HG03066 (cell line): ENCODE measurements around the gene SNTN.

Experiments
- ATAC-seq: cut with Tn5 transposase; IDR thresholded peaks from one replicate; pipeline ENCODE4 v1.9.1; 2021; ENCODE audit warnings: low read depth; ENCODE audit not compliant: unreplicated experiment

SNTN gene

GRCh38 chr3:63670544-63670943 lies 18.1 kb downstream of the SNTN start:
- no peak for ATAC-seq

- no peak for ATAC-seq
Measured at GRCh38 chr3:63673111-63673510, 20.6 kb downstream of the SNTN start.

GRCh38 chr3:63674586-63674985 lies 22.1 kb downstream of the SNTN start:
- ATAC-seq, result no peak

- ATAC-seq, result no peak
Measured at GRCh38 chr3:63679186-63679585, 26.7 kb downstream of the SNTN start.

- ATAC-seq, result no peak
Measured at GRCh38 chr3:63684081-63684480, 31.6 kb downstream of the SNTN start.

- no peak for ATAC-seq
Measured at GRCh38 chr3:63685340-63685739, 32.9 kb downstream of the SNTN start.

GRCh38 chr3:63687278-63688225 lies 35.1 kb downstream of the SNTN start:
- no peak for ATAC-seq

- ATAC-seq, result no peak
Measured at GRCh38 chr3:63689285-63689684, 36.8 kb downstream of the SNTN start.

GRCh38 chr3:63693351-63693750 lies 40.9 kb downstream of the SNTN start:
- ATAC-seq, result no peak

- ATAC-seq, result no peak
Measured at GRCh38 chr3:63705092-63705645, 52.7 kb downstream of the SNTN start.

GRCh38 chr3:63706321-63707085 lies 54.0 kb downstream of the SNTN start:
- no peak for ATAC-seq

- ATAC-seq, result no peak
Measured at GRCh38 chr3:63707731-63708130, 55.3 kb downstream of the SNTN start.

GRCh38 chr3:63709576-63709975 lies 57.1 kb downstream of the SNTN start:
- ATAC-seq, result no peak
